ENCODE results near the gene DLGAP5.

DLGAP5 gene

GRCh38 chr14:55129428-55130195, 61.8 kb downstream of the DLGAP5 start:
- DNase-seq: peak; percentile 9 to 15

GRCh38 chr14:55129086-55129427, 62.3 kb downstream of the DLGAP5 start, which contains the start of gene LGALS3:
Gene LGALS3, plus strand, starts transcription at chr14:55129252. Its CDS starts 8,122 bp downstream, at chr14:55137374.
- DNase-seq: no peak

GRCh38 chr14:55128386-55129085, 62.8 kb downstream of the DLGAP5 start:
- no peak for DNase-seq

- DNase-seq: no peak
Measured at GRCh38 chr14:55127460-55127951, 63.9 kb downstream of the DLGAP5 start.

- DNase-seq: no peak
Measured at GRCh38 chr14:55126932-55127459, 64.4 kb downstream of the DLGAP5 start.

GRCh38 chr14:55126034-55126433, 65.4 kb downstream of the DLGAP5 start:
- no peak for DNase-seq

DNA sequence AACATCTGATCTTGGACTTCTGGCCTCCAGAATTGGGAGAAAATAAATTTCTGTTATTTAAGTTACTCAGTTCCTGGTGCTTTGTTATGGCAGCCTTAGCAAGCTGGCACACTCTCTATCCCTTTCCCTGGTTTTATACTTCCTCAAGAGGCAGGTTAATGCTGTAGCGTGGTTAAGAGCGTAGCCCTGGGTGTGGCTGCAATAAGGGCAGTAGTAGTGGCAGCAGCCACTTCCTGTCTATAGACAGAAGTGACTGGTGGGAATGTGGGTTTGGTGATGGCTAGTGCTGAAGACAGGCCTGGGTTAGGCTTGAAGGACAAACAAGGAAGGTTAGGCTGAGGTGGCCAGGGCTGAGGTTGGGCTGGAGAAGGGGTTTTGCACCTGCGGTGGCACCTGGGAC, 66.0 kb downstream of the DLGAP5 start:
- peak; percentile 10 to 27 for DNase-seq

GRCh38 chr14:55124774-55125386, 66.5 kb downstream of the DLGAP5 start:
- DNase-seq: no peak

- no peak for DNase-seq
Measured at GRCh38 chr14:55123852-55124639, 67.3 kb downstream of the DLGAP5 start.

DNA sequence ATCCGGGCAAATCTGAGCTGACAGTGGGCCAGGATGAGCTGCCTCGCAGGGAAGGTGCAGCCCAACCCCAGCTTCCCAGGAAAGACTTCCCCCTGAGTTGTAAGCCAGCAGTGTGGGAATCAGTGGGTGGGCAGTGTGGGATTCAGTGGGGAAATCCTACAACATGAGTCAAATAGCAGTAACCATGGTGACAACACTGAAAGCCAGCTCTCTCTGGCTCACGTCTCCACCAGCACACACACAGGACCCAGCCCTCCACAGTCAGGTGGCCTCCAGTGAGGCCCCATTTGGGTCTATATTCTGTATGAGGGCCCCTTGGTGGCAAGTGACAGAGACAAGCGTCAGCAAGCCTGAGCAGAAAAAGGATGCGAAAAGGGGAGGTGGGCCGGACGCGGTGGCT, 68.3 kb downstream of the DLGAP5 start:
- no peak for DNase-seq

DNA sequence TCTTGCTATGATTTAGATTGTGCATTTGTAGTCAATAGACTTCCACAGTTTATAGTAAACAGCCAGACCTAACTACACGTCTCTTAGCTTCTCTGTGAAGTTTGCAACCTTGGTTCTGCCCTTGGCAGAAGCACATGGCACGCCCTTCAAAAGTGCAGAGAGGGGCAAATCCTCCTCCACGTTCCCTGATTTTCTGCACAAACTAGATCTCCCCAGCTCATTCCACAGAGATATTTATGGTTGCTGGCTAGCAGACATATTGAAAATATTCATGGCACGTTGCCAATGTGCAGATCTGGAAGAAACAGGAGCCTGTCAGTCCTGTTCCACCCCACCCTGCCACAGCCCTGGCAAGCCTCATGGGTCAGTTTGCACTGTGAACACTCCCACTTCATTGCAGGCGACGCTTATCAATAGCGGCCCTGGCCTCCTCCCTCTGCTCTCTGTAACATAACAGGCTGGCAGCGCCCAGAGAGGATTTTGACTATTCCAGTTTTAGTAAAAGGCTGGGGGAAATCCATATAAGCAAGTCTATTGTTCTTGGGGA, 68.9 kb downstream of the DLGAP5 start:
- no peak for DNase-seq

GRCh38 chr14:55121628-55122439, 69.6 kb downstream of the DLGAP5 start:
- no peak for DNase-seq

DNA sequence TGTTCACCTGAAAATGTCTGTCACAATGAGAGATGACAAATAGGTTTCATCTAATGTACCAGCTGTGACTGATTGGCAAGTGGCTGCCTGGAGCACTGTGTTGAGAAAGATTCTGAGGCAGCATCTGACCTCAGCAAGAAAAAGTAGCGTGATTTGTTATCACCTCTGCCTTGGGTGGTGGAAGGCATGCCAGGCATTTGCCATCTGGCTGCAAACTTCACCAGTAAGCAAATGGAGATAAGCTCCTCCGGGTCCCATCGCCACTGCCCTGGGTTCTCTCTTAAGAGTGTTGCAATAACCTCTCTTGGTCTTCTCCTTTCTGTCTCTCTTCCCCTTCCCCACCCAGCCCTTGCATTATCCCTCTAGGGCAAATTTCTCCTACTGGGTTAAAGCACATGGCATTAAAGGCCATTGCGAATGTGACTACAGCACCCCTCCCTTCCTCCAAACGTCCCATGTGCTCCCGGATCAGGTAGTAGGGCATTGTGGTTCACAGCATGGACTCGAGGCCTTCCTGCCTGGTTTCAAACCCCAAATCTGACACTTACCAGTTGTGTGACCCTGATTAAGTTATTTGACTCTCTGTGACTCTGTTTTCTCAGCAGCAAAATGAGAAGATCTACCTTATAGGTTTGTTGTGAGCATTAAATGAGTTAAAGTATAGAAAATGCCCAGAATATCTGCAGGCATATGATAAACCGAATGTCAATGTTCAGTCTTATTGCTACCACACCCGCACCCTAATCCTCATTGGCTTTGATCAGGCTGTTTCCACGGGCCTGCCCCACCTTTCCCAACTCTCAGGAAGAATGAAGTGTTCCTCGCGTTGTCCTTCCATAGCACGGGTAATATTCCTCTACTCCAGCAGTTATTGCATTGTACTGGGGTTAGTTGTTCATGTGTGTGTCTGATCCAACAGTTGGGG, 70.6 kb downstream of the DLGAP5 start:
- DNase-seq: no peak

DNA sequence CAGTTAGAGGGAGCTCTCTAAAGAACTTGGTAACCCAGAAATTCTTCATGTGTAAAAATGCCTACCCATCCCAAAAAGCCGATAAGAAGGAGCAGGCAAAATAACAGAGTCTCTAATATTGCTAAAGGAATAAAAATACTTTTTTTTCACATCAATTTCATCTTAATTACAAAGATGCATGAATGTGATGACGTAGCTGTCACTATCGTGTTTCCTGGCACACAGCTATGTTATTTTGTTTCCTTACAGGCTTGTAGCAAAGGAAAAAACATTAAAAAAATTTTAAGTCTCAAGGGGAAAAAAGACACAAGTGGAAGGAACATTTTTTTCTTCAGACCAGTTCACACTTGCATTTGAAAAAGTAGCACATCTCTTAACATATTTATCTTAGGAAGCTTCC, 72.6 kb downstream of the DLGAP5 start:
- no peak for DNase-seq

DNA sequence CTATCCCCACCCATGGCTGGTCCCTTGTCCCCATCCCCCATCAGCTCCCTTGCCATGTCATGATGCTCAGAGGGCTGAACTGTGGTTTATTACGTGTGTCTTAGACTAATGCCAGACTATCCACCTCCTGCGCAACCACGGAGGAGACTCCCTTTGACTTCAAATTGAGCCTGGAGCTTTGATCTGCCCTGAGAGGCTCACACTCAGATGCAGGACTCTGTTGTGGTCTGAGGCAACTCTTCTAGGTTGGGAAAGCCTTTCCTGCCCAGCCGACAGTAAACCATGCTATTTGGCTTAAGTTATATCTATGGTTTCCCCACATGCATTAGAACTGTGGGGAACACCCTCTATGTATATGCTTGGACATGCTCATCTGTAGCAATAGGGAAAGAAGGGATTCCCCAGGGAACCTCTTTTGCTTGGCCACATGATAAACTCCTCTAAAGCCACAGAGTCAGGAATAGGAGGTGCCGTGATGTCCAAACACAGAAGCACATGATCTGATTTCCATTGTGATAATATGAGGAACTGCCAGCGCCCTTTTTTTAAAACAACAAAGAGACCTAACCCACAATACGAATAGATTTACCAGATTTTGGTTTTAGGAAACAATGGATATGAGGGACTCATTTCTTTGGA, 73.5 kb downstream of the DLGAP5 start:
- no peak for DNase-seq

- no peak for DNase-seq
Measured at GRCh38 chr14:55116246-55117030, 74.9 kb downstream of the DLGAP5 start.

- no peak for DNase-seq
Measured at GRCh38 chr14:55115861-55116245, 75.5 kb downstream of the DLGAP5 start.

DNA sequence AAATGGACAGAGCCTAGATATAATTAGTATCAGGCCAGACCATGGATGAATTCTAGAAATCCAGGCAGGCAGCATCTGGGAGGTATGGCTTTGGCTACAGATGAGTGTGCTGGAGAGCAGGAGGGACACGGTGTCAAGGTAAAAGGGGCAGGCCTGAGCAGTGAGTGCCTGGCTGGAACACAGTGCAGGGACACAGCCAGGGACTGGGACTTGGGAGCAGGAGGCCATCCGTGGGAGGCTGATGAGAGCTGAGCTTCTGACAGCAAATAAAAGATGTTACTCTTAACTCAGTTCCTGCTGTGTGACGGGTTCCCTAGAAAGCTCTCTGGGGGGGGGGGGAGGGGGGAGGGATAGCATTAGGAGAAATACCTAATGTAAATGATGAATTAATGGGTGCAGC, 75.9 kb downstream of the DLGAP5 start:
- DNase-seq: no peak

GRCh38 chr14:55114720-55115119, 76.7 kb downstream of the DLGAP5 start:
- DNase-seq: no peak
